HL-60/S4 (cell line): ENCODE measurements around the gene KRTAP10-7.
"Not testable (repeated sequence)": the region's sequence is repeated elsewhere in the genome, so short reads cannot be mapped to it uniquely, and the experiment has no call there.

Source experiments
- in situ Hi-C: fragments of 300-500 bp; cut with MboI; formaldehyde crosslinking; loops from 2 replicates; pipeline ENCODE4 v1.14.3; 2022; ENCODE audit warnings: low sequenced_read_pairs

The KRTAP10-7 gene

GRCh38 chr21:44571296-44571695, 29.1 kb upstream of the KRTAP10-7 start:
- in situ Hi-C loops, result no loop called here

GRCh38 chr21:44571844-44572782, 28.3 kb upstream of the KRTAP10-7 start:
- in situ Hi-C loops, result no loop called here

GRCh38 chr21:44572959-44573583, 27.3 kb upstream of the KRTAP10-7 start:
- in situ Hi-C loops, result no loop called here

DNA sequence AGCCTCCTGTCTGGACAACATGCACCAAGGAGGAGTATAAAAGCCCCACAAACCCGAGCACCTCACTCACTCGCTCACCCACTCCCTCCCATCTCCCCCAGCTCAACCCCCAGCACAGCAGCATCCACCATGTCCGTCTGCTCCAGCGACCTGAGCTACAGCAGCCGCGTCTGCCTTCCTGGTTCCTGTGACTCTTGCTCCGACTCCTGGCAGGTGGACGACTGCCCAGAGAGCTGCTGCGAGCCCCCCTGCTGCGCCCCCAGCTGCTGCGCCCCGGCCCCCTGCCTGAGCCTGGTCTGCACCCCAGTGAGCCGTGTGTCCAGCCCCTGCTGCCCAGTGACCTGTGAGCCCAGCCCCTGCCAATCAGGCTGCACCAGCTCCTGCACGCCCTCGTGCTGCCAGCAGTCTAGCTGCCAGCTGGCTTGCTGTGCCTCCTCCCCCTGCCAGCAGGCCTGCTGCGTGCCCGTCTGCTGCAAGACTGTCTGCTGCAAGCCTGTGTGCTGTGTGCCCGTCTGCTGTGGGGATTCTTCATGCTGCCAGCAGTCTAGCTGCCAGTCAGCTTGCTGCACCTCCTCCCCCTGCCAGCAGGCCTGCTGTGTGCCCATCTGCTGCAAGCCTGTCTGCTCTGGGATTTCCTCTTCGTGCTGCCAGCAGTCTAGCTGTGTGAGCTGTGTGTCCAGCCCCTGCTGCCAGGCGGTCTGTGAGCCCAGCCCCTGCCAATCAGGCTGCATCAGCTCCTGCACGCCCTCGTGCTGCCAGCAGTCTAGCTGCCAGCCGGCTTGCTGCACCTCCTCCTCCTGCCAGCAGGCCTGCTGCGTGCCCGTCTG, 26.6 kb upstream of the KRTAP10-7 start, which contains the start of gene KRTAP10-4:
TSS of gene KRTAP10-4 (plus strand) at position 100 of the 827 bp plus-strand sequence. CDS start at position 130, 30 bp downstream.
- in situ Hi-C loops, result not testable (repeated sequence)

GRCh38 chr21:44574457-44575306, 25.7 kb upstream of the KRTAP10-7 start:
- in situ Hi-C loops, result no loop called here

- in situ Hi-C loops, result no loop called here
These were observed 24.9 kb upstream of the KRTAP10-7 start for GRCh38 chr21:44575307-44576024.

DNA sequence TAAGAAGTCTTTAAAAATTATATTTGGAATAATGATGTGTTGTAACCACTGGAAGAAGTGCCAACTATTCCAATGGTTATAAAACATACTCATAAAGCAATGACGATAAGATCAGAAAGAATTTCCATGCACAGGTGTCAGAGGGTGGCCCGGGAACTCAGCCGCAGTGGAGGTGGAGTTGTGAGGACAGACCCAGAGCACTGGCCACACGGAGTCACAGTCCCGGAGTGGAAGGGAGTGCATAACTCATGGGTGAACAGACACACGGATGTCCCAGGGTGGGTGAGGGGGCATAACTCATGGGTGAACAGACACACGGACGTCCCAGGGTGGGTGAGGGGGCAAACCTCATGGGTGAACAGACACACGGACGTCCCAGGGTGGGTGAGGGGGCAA, 24.4 kb upstream of the KRTAP10-7 start:
- in situ Hi-C loops, result no loop called here

DNA sequence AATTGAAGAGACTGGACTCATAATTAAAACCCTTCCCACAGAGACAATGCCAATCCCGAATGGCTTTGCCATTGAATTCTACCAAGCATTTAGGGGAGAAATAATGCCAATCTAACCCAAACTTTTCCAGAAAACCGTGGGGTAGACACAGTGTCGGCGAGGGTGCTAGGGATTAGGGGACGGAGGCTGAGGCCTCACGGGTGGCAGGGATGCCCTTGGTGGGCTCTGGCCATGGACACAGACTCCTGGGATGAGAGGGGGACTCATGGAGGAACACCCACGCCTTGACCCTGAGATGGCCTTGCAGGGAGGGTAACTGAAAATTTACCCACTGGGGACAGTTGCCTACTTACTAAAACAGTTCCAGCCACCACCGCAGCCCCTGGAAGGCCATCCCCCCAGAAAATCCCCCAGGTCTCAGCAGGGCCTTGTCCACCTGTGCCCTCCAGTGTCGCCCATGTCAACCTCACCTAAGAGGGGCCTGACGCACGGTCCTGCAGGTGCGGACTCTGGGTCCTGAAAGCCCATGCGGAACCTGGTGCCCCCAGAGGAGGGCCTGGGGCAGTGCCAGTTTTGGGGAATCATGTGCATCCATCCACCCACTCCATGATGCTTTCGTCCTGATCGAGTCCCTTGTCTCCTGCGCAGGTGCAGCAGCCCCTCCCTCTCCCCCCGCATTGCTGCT, 21.9 kb upstream of the KRTAP10-7 start:
- in situ Hi-C loops, result no loop called here

DNA sequence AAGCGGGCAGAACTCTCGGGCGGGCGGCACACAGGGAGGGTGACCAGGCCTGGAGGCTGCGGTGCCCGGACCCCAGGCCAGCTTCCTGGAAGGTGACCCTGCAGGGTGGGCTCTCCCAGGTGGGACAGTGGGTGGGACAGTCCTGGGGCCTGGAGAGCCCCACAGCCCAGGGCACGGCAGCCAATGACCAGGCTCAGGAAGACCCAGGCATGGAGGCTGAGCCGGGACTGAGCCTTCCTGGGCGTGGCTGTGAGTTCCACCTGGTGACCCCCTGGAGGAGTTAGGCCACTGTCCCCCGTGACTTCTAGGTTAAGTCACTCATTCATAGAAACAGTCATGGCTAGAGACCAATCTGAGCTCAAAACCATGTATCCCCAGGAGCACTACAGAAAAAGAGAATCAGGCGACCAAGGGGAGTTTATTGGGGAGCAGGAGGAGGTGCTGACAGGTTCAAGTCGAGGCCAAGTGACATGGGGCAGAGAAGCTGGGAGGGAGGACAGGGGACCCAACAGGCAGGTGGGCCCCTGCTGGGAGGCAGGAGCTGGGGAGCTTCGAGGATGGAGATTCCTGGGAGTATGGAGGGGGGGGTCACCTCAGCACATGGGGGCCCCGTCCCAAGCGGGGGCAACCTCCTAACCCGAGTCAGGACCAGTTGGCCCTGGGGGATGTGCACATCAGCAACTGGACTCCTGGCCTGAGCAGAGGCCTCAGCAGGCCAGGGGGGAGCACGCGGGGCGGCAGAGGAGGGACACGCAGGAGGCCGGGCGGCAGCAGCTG, 21.2 kb upstream of the KRTAP10-7 start:
- in situ Hi-C loops, result no loop called here

- in situ Hi-C loops, result no loop called here
These were observed 20.6 kb upstream of the KRTAP10-7 start for GRCh38 chr21:44579833-44580144.

DNA sequence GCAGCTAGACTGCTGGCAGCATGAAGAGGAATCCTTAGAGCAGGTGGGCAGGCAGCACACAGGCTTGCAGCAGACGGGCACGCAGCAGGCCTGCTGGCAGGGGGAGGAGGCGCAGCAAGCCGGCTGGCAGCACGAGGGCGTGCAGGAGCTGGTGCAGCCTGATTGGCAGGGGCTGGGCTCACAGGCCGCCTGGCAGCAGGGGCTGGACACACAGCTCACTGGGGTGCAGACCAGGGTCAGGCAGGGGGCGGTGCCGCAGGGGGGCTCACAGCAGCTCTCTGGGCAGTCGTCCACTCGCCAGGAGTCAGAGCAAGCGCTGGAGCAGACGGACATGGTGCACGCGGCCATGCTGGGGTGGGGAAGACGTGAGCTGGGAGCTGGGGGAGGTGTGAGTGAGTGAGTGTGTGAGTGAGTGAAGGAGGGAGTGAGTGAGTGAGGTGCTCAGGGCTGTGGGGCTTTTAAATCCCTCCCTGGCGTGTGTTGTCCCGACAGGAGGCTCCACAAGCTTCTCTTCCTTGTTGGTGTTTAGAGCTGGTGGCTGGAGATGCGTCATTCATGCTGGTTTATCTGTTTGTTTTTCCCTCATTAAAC, 20.1 kb upstream of the KRTAP10-7 start, which contains the start of gene KRTAP10-5:
TSS of gene KRTAP10-5 (minus strand) at position 374 of the 591 bp plus-strand sequence. CDS start at position 348, 26 bp downstream.
- in situ Hi-C loops, result not testable (repeated sequence)

DNA sequence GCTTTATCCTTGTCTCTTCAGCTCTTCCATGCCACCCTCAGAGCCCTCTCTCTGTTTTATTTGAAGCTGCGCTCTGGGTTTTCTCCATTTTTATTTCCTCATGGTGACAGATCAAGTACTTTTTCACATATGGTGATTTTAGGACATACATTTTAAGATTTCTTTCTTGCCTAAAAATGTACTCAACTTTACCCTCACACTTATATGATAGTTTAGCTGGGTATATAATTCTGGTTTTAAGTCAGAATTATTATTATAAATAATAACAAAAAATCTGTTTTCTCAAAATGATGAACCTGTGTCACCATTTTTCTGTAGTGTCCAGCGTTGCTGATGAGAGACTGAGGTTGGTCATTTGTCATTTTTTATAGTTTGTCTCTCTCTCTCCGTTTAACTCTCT, 19.2 kb upstream of the KRTAP10-7 start:
- in situ Hi-C loops, result no loop called here

DNA sequence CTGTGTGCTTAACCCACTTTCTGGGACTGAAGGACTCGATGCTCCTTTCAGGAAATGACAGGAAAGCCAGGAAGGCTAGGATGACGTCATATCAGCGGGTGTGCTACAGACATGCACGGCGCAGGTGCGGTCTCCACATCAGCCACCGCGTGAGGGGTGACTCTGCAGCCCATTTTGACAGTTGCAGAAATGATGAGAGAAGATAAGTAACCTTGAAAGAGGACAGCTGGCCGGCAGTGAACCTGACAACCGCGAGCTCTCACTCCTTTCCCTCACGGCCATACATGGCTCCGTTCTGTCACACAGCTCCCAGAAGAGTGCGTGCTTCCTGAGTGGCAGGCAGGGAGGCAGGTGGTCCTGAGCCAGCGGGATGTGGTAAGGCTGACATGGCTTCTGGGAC, 18.3 kb upstream of the KRTAP10-7 start:
- in situ Hi-C loops, result no loop called here

DNA sequence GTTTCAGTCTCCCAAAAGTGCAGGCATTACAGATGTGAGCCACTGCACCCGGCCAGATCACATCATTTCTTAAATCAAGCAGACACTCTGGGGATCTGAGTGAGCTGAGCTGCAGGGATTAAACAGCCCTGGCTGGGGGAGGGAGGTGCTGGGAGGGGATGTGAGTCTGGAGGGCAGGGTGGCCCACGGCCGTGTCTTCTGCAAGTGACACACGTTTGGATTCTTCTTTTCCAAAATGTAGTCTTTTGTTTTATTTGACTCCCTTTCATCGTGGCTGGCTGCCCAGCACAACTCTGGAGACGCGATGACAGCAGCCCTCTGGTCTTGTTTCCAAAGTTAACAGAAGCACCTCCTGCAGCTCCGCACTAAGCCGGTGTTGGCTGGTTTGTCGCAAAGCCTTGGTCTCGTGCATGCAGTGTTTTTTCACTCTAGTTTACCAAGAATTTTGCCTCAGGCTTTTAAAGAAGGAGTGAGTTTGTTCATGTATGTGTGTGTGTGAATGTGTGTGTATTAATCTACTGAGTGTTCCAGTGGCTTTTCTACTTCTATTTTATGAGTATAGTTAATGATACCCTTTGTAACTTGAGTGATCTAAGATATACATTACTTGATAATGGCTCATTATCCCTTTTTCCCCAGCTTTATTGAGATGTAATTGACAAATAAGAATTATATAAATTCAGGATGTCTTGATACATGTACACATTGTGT, 17.2 kb upstream of the KRTAP10-7 start:
- in situ Hi-C loops, result no loop called here

- in situ Hi-C loops, result no loop called here
These were observed 16.6 kb upstream of the KRTAP10-7 start for GRCh38 chr21:44583800-44584147.

- in situ Hi-C loops, result no loop called here
These were observed 14.5 kb upstream of the KRTAP10-7 start for GRCh38 chr21:44585892-44586291.

DNA sequence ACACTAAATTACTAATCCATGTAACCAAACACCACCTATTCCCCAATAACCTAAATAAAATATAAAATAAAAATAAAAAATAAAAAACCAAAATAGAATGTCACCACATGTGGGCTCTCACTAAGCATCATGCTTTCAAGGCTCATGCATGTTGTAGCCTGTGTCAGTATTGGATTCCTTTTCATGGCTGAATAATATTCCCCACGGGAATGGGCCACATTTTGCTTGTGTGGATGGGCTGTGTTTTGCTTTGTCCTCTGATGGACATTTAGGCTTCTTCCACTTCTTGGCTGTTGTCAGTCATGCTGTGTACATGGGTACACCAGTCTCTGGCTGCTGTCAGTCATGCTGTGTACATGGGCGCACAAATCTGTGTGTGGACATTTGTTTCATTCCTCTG, 11.3 kb upstream of the KRTAP10-7 start:
- in situ Hi-C loops, result no loop called here
